Epithelial cell of esophagus (primary cell): ENCODE measurements around the gene CAPZA2.
A peak's percentile ranks its signal among the peaks of the same experiment; 100 is the strongest.
"Not testable (repeated sequence)": the region's sequence is repeated elsewhere in the genome, so short reads cannot be mapped to it uniquely, and the experiment has no call there.

Experiments
- DNase-seq: peaks from one replicate; pipeline ENCODE4 v3.0.0; 2010; ENCODE audit warnings: low read depth
- H3K4me3 ChIP-seq: 2 replicates; pipeline ENCODE4 v1.5.1; 2011; ENCODE audit warnings: mild to moderate bottlenecking, low read length, control low read depth
- TF ChIP-seq, protein P1 (sequence below): IDR thresholded peaks from 2 replicates; pipeline ENCODE4 v1.5.1; 2011; ENCODE audit warnings: low read depth, mild to moderate bottlenecking, low read length, control low read depth, inconsistent platforms; ENCODE audit not compliant: insufficient read depth; ENCODE audit errors: missing control alignments

The CAPZA2 gene

GRCh38 chr7:116862234-116862950 is at the start of gene CAPZA2:
CAPZA2 (plus strand) TSS chr7:116862587; CDS start chr7:116862612, 25 bp downstream.
- TF ChIP-seq, protein P1, sequence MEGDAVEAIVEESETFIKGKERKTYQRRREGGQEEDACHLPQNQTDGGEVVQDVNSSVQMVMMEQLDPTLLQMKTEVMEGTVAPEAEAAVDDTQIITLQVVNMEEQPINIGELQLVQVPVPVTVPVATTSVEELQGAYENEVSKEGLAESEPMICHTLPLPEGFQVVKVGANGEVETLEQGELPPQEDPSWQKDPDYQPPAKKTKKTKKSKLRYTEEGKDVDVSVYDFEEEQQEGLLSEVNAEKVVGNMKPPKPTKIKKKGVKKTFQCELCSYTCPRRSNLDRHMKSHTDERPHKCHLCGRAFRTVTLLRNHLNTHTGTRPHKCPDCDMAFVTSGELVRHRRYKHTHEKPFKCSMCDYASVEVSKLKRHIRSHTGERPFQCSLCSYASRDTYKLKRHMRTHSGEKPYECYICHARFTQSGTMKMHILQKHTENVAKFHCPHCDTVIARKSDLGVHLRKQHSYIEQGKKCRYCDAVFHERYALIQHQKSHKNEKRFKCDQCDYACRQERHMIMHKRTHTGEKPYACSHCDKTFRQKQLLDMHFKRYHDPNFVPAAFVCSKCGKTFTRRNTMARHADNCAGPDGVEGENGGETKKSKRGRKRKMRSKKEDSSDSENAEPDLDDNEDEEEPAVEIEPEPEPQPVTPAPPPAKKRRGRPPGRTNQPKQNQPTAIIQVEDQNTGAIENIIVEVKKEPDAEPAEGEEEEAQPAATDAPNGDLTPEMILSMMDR: peak; percentile 33
- DNase-seq: peak; percentile 92
- H3K4me3 ChIP-seq: peak within 1 kb of the TSS; percentile 78

- H3K4me3 ChIP-seq: no peak overlapping the region
- no peak for DNase-seq
- TF ChIP-seq, protein P1: no peak
Measured at GRCh38 chr7:116812860-116813259, 49.5 kb upstream of the CAPZA2 start.

- not testable (repeated sequence) for DNase-seq, H3K4me3 ChIP-seq
Measured at GRCh38 chr7:116813371-116813770, 49.0 kb upstream of the CAPZA2 start.

DNA sequence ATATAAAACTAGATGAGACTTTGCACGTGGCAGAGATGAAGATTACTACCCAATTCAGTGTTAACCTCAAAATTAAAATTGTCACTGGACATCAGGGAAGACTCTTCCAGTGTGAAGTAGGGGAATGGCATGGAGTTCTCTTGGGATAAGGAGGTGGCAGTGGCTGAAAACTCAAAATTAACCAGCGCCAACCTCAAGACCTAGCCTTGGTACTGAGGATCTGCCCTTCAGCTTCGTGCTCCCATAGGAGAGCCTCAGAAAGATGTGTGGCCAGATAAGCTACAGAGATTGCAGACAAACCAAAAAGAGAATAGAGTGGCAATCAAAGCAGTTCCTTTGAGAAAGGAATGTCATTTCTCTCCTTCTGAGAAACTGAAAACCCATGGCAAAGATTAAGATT is 47.3 kb upstream of the CAPZA2 start:
- DNase-seq: no peak
- H3K4me3 ChIP-seq: no peak overlapping the region
- TF ChIP-seq, protein P1: no peak

- no peak overlapping the region for H3K4me3 ChIP-seq
- TF ChIP-seq, protein P1: no peak
- no peak for DNase-seq
Measured at GRCh38 chr7:116820149-116820548, 42.2 kb upstream of the CAPZA2 start.

- not testable (repeated sequence) for DNase-seq, H3K4me3 ChIP-seq
Measured at GRCh38 chr7:116821647-116822046, 40.7 kb upstream of the CAPZA2 start.

GRCh38 chr7:116824449-116824848 is 37.9 kb upstream of the CAPZA2 start:
- H3K4me3 ChIP-seq: no peak overlapping the region
- TF ChIP-seq, protein P1: no peak
- no peak for DNase-seq

GRCh38 chr7:116828281-116828680 is 34.1 kb upstream of the CAPZA2 start:
- DNase-seq: no peak
- TF ChIP-seq, protein P1: peak; percentile 6

More at GRCh38 chr7:116828281-116828680, 34.1 kb upstream of the CAPZA2 start:
- no peak overlapping the region for H3K4me3 ChIP-seq
